ENCODE results near the gene RNF144A.

RNF144A gene

GRCh38 chr2:7034303-7034702, 117.1 kb downstream of the RNF144A start:
- WGBS (ENCODE audit: extremely low coverage, insufficient coverage, insufficient read length), result no CpG with 5 or more reads among the region's 14 CpGs
- Histone ChIP-seq H3K4ac (ENCODE audit: low read depth, low read length) (no peak overlapping the region), H3K9me3 (ENCODE audit: insufficient read depth, low read depth, low read length) (no peaks in the 10 kb centered on the region), H4K91ac (ENCODE audit: low read depth, low read length) (no peak overlapping the region), H2BK120ac (ENCODE audit: insufficient read depth, low read length, poor library complexity) (no peak overlapping the region), H3K23ac (ENCODE audit: low read length) (no peak overlapping the region), H3K36me3 (ENCODE audit: control insufficient read depth in 1 of 2, insufficient read depth in 2 of 2, low read length in 2 of 2) (peaks cover 0 to 15% of the 10 kb centered on the region in 2 experiments), H3K27me3 (ENCODE audit: insufficient read depth, low read length) (no peaks in the 10 kb centered on the region), H3K4me3 (ENCODE audit: low read depth, low read length) (no peak overlapping the region), H3K4me2 (ENCODE audit: low read length) (no peak overlapping the region), H3K27ac (ENCODE audit: low read depth, low read length) (no peak overlapping the region), H4K12ac (ENCODE audit: low read depth, low read length) (no peak overlapping the region), H2AK5ac (ENCODE audit: low read length) (no peak overlapping the region), H2BK12ac (ENCODE audit: low read length) (no peak overlapping the region), H4K8ac (ENCODE audit: low read depth, low read length) (no peak overlapping the region), H3K18ac (ENCODE audit: low read length) (no peak overlapping the region), H3K9ac (ENCODE audit: low read length) (no peak overlapping the region), H3K79me1 (ENCODE audit: low read length) (no peaks in the 10 kb centered on the region), H2AFZ (ENCODE audit: insufficient read depth, low read length, poor library complexity) (no peak overlapping the region), H2BK5ac (ENCODE audit: low read depth, low read length, poor library complexity) (no peak overlapping the region), H3K14ac (ENCODE audit: low read length) (no peak overlapping the region), H3K79me2 (ENCODE audit: control insufficient read depth, insufficient read depth, low read length, poor library complexity) (no peaks in the 10 kb centered on the region), H3K4me1 (ENCODE audit: control insufficient read depth in 1 of 2, insufficient read depth in 2 of 2, low read length in 2 of 2) (no peaks in the 10 kb centered on the region)
- no peak for DNase-seq

GRCh38 chr2:7035884-7036283, 118.7 kb downstream of the RNF144A start:
- no peak overlapping the region for H3K9ac ChIP-seq (ENCODE audit: low read length)
- no peak overlapping the region for H2AK5ac ChIP-seq (ENCODE audit: low read length)
- no peaks in the 10 kb centered on the region for H3K27me3 ChIP-seq (ENCODE audit: insufficient read depth, low read length)
- H4K12ac ChIP-seq (ENCODE audit: low read depth, low read length), result no peak overlapping the region
- no peaks in the 10 kb centered on the region for H3K9me3 ChIP-seq (ENCODE audit: insufficient read depth, low read depth, low read length)
- H2BK120ac ChIP-seq (ENCODE audit: insufficient read depth, low read length, poor library complexity), result no peak overlapping the region
- H2BK12ac ChIP-seq (ENCODE audit: low read length), result no peak overlapping the region
- no peak overlapping the region for H3K23ac ChIP-seq (ENCODE audit: low read length)
- WGBS (ENCODE audit: extremely low coverage, insufficient coverage, insufficient read length), result no CpG with 5 or more reads among the region's 13 CpGs
- no peak overlapping the region for H4K91ac ChIP-seq (ENCODE audit: low read depth, low read length)
- H3K79me1 ChIP-seq (ENCODE audit: low read length), result no peaks in the 10 kb centered on the region
- H3K14ac ChIP-seq (ENCODE audit: low read length), result no peak overlapping the region
- H2BK5ac ChIP-seq (ENCODE audit: low read depth, low read length, poor library complexity), result no peak overlapping the region
- no peak overlapping the region for H3K4me2 ChIP-seq (ENCODE audit: low read length)
- no peaks in the 10 kb centered on the region for H3K79me2 ChIP-seq (ENCODE audit: control insufficient read depth, insufficient read depth, low read length, poor library complexity)
- H3K4me1 ChIP-seq (ENCODE audit: control insufficient read depth in 1 of 2, insufficient read depth in 2 of 2, low read length in 2 of 2), result no peaks in the 10 kb centered on the region
- H3K18ac ChIP-seq (ENCODE audit: low read length), result no peak overlapping the region
- H2AFZ ChIP-seq (ENCODE audit: insufficient read depth, low read length, poor library complexity), result no peak overlapping the region
- H3K4ac ChIP-seq (ENCODE audit: low read depth, low read length), result no peak overlapping the region
- no peak for DNase-seq
- no peak overlapping the region for H3K4me3 ChIP-seq (ENCODE audit: low read depth, low read length)
- no peak overlapping the region for H4K8ac ChIP-seq (ENCODE audit: low read depth, low read length)
- no peak overlapping the region for H3K27ac ChIP-seq (ENCODE audit: low read depth, low read length)
- H3K36me3 ChIP-seq (ENCODE audit: control insufficient read depth in 1 of 2, insufficient read depth in 2 of 2, low read length in 2 of 2), result peaks cover 2 to 20% of the 10 kb centered on the region in 2 experiments

- Histone ChIP-seq H3K23ac (ENCODE audit: low read length) (no peak overlapping the region), H2BK120ac (ENCODE audit: insufficient read depth, low read length, poor library complexity) (no peak overlapping the region), H2BK12ac (ENCODE audit: low read length) (no peak overlapping the region), H4K8ac (ENCODE audit: low read depth, low read length) (no peak overlapping the region), H4K12ac (ENCODE audit: low read depth, low read length) (no peak overlapping the region), H3K27ac (ENCODE audit: low read depth, low read length) (no peak overlapping the region), H3K18ac (ENCODE audit: low read length) (no peak overlapping the region), H3K4me1 (ENCODE audit: control insufficient read depth in 1 of 2, insufficient read depth in 2 of 2, low read length in 2 of 2) (no peaks in the 10 kb centered on the region), H4K91ac (ENCODE audit: low read depth, low read length) (no peak overlapping the region), H3K4ac (ENCODE audit: low read depth, low read length) (no peak overlapping the region), H3K14ac (ENCODE audit: low read length) (no peak overlapping the region), H3K9me3 (ENCODE audit: insufficient read depth, low read depth, low read length) (no peaks in the 10 kb centered on the region), H3K36me3 (ENCODE audit: control insufficient read depth in 1 of 2, insufficient read depth in 2 of 2, low read length in 2 of 2) (peaks cover 2 to 21% of the 10 kb centered on the region in 2 experiments), H2AK5ac (ENCODE audit: low read length) (no peak overlapping the region), H3K9ac (ENCODE audit: low read length) (no peak overlapping the region), H3K4me2 (ENCODE audit: low read length) (no peak overlapping the region), H3K27me3 (ENCODE audit: insufficient read depth, low read length) (no peaks in the 10 kb centered on the region), H3K79me1 (ENCODE audit: low read length) (no peaks in the 10 kb centered on the region), H3K4me3 (ENCODE audit: low read depth, low read length) (no peak overlapping the region), H2BK5ac (ENCODE audit: low read depth, low read length, poor library complexity) (no peak overlapping the region), H2AFZ (ENCODE audit: insufficient read depth, low read length, poor library complexity) (no peak overlapping the region), H3K79me2 (ENCODE audit: control insufficient read depth, insufficient read depth, low read length, poor library complexity) (no peaks in the 10 kb centered on the region)
- DNase-seq, result peak; percentile 61 to 79
- no CpG with 5 or more reads among the region's 18 CpGs for WGBS (ENCODE audit: extremely low coverage, insufficient coverage, insufficient read length)
These were observed 120.4 kb downstream of the RNF144A start for GRCh38 chr2:7037340-7038333.

GRCh38 chr2:7040547-7040946, 123.3 kb downstream of the RNF144A start:
- H3K4ac ChIP-seq (ENCODE audit: low read depth, low read length), result no peak overlapping the region
- no CpG with 5 or more reads among the region's 8 CpGs for WGBS (ENCODE audit: extremely low coverage, insufficient coverage, insufficient read length)
- H3K4me3 ChIP-seq (ENCODE audit: low read depth, low read length), result no peak overlapping the region
- no peak for DNase-seq
- no peak overlapping the region for H3K14ac ChIP-seq (ENCODE audit: low read length)
- H4K91ac ChIP-seq (ENCODE audit: low read depth, low read length), result no peak overlapping the region
- H3K18ac ChIP-seq (ENCODE audit: low read length), result no peak overlapping the region
- H2BK120ac ChIP-seq (ENCODE audit: insufficient read depth, low read length, poor library complexity), result no peak overlapping the region
- H3K36me3 ChIP-seq (ENCODE audit: control insufficient read depth in 1 of 2, insufficient read depth in 2 of 2, low read length in 2 of 2), result peaks cover 2 to 9% of the 10 kb centered on the region in 2 experiments
- H2BK5ac ChIP-seq (ENCODE audit: low read depth, low read length, poor library complexity), result no peak overlapping the region
- H2AK5ac ChIP-seq (ENCODE audit: low read length), result no peak overlapping the region
- H4K8ac ChIP-seq (ENCODE audit: low read depth, low read length), result no peak overlapping the region
- no peaks in the 10 kb centered on the region for H3K79me2 ChIP-seq (ENCODE audit: control insufficient read depth, insufficient read depth, low read length, poor library complexity)
- no peaks in the 10 kb centered on the region for H3K79me1 ChIP-seq (ENCODE audit: low read length)
- no peak overlapping the region for H3K4me2 ChIP-seq (ENCODE audit: low read length)
- no peak overlapping the region for H2AFZ ChIP-seq (ENCODE audit: insufficient read depth, low read length, poor library complexity)
- H2BK12ac ChIP-seq (ENCODE audit: low read length), result no peak overlapping the region
- H3K27me3 ChIP-seq (ENCODE audit: insufficient read depth, low read length), result no peaks in the 10 kb centered on the region
- H3K27ac ChIP-seq (ENCODE audit: low read depth, low read length), result no peak overlapping the region
- H3K23ac ChIP-seq (ENCODE audit: low read length), result no peak overlapping the region
- H3K4me1 ChIP-seq (ENCODE audit: control insufficient read depth in 1 of 2, insufficient read depth in 2 of 2, low read length in 2 of 2), result no peaks in the 10 kb centered on the region
- no peak overlapping the region for H3K9ac ChIP-seq (ENCODE audit: low read length)
- H4K12ac ChIP-seq (ENCODE audit: low read depth, low read length), result no peak overlapping the region
- peaks cover 2% of the 10 kb centered on the region for H3K9me3 ChIP-seq (ENCODE audit: insufficient read depth, low read depth, low read length)
